Tibial nerve (tissue), 3 donors: ENCODE measurements around the gene FAM83E.

ENCODE experiments used
- POLR2A ChIP-seq, 2 donors: fragments of 450-650 bp; IDR thresholded peaks; one replicate each; pipeline ENCODE4 v1.6.1; 2017; ENCODE audit warnings: antibody characterized with exemption in 2 of 2, mild to moderate bottlenecking in 2 of 2, moderate library complexity in 2 of 2
- TF ChIP-seq, protein P1 (sequence below), 5 experiments: fragments of 200-600 bp in 3 of 5; fragments of 450-650 bp in 2 of 5; sonication (generic) in 3 of 5; IDR thresholded peaks; one replicate each; pipeline ENCODE4 v1.5.1; 2016 to 2019; ENCODE audit warnings: antibody characterized with exemption in 5 of 5, mild to moderate bottlenecking in 3 of 5, moderate library complexity in 2 of 5

DNA sequence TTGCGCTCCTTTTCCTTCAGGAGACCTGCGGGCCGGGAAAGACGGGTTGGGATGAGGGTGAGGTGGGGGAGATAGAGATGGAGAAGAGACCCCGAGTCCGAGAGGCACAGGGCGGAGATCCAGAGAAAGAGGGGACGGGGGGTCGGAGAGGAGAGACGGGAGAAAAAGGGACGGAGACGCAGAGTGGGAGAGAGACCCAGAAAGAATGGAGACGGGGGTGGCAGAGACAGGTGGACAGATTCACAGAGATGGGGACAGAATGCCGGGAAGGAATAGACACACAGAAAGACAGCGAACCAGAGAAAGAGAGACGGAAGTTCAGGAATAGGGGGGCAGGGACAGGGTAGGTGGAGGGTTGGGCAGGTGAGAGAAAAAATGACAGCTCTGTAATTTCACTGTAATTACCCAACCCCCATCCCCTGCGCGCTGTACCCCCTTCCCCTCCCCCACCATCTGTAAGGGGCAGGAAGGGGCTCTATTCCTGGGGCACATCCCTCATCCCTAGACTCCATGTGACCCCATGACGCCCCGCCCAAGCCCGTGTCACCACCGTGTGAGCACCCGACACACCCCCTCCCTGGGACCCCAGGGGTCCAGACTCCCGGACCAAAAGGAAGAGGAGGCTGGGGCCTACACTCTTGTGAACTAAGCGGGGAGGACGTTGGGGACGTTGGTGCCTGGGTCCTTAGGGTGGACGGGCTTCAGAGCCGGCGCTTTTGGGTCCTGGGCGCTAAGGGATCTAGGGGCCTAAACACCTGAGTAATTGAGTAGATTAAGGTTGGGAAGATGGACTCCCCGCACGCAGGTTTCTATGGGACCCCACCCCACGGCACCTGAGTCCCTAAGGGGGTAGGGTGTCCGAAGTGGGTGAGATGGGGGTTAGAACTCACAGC is 21.3 kb upstream of the FAM83E start:
- TF ChIP-seq, protein P1, sequence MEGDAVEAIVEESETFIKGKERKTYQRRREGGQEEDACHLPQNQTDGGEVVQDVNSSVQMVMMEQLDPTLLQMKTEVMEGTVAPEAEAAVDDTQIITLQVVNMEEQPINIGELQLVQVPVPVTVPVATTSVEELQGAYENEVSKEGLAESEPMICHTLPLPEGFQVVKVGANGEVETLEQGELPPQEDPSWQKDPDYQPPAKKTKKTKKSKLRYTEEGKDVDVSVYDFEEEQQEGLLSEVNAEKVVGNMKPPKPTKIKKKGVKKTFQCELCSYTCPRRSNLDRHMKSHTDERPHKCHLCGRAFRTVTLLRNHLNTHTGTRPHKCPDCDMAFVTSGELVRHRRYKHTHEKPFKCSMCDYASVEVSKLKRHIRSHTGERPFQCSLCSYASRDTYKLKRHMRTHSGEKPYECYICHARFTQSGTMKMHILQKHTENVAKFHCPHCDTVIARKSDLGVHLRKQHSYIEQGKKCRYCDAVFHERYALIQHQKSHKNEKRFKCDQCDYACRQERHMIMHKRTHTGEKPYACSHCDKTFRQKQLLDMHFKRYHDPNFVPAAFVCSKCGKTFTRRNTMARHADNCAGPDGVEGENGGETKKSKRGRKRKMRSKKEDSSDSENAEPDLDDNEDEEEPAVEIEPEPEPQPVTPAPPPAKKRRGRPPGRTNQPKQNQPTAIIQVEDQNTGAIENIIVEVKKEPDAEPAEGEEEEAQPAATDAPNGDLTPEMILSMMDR (IDR thresholded peaks at IDR 0.05): no peak
- TF ChIP-seq POLR2A (IDR thresholded peaks at IDR 0.05): no peak
